Tibial nerve (tissue), 4 donors: Measurements from ENCODE around the gene NLRP11.

Experiments
- CTCF ChIP-seq, 5 experiments: fragments of 200-600 bp in 3 of 5; fragments of 450-650 bp in 2 of 5; sonication (generic) in 3 of 5; IDR thresholded peaks; one replicate each; pipeline ENCODE4 v1.5.1; 2016 to 2019; ENCODE audit warnings: antibody characterized with exemption in 5 of 5, mild to moderate bottlenecking in 3 of 5, moderate library complexity in 2 of 5
- EP300 ChIP-seq, 2 donors: sonication (generic); formaldehyde crosslinking; IDR thresholded peaks; one replicate each; pipeline ENCODE4 v1.6.1; 2017; ENCODE audit warnings: antibody characterized with exemption in 2 of 2, mild to moderate bottlenecking in 1 of 2

- no peak for TF ChIP-seq CTCF (IDR thresholded peaks at IDR 0.05)
- no peak for TF ChIP-seq EP300 (IDR thresholded peaks at IDR 0.05)
Observed at GRCh38 chr19:55778331-55778730, 53.5 kb downstream of the NLRP11 start.
